GM18517 (cell line): ENCODE data around the gene PTPN23.
"Not testable (repeated sequence)": the region's sequence is repeated elsewhere in the genome, so short reads cannot be mapped to it uniquely, and the experiment has no call there.

ENCODE experiments used
- ATAC-seq: cut with Tn5 transposase; IDR thresholded peaks from one replicate; pipeline ENCODE4 v1.9.1; 2021; ENCODE audit warnings: mild to moderate bottlenecking, moderate library complexity; ENCODE audit not compliant: unreplicated experiment

The PTPN23 gene

GRCh38 chr3:47440131-47440530 lies 59.3 kb downstream of the PTPN23 start:
- no peak for ATAC-seq

GRCh38 chr3:47441796-47442551 lies 61.2 kb downstream of the PTPN23 start:
- no peak for ATAC-seq

- ATAC-seq, result no peak
These were observed 62.8 kb downstream of the PTPN23 start for GRCh38 chr3:47443611-47443995.

- ATAC-seq, result no peak
These were observed 63.3 kb downstream of the PTPN23 start for GRCh38 chr3:47444103-47444502.

GRCh38 chr3:47452453-47453215 lies 71.8 kb downstream of the PTPN23 start:
- no peak for ATAC-seq

GRCh38 chr3:47455806-47456452 lies 75.1 kb downstream of the PTPN23 start:
- no peak for ATAC-seq

GRCh38 chr3:47456984-47457383 lies 76.2 kb downstream of the PTPN23 start:
- no peak for ATAC-seq

- not testable (repeated sequence) for ATAC-seq
These were observed 78.8 kb downstream of the PTPN23 start for GRCh38 chr3:47459534-47460085.
